CD4-positive, CD25-positive, alpha-beta regulatory T cell (primary cell): ENCODE measurements around the gene ENOX2. TPM values are rescaled to one million over a fixed set of nuclear protein-coding genes. Genes with fewer than 3 reads are reported as not detected.
"Not testable (repeated sequence)": the region's sequence is repeated elsewhere in the genome, so short reads cannot be mapped to it uniquely, and the experiment has no call there.

Source experiments
- ATAC-seq, 2 donors: fragments of 150-1000 bp; cut with Tn5 transposase; one replicate each; pipeline ENCODE4 v1.10.0; 2021; ENCODE audit warnings: low read depth in 2 of 2, moderate number of reproducible peaks in 2 of 2, moderate library complexity in 1 of 2
- DNase-seq, 3 donors: peaks; one replicate each; pipeline versions ENCODE4 v3.0.0 to v3.0.0-alpha.2; 2012 to 2022; ENCODE audit warnings: mixed read lengths in 1 of 3
- H3K27ac ChIP-seq: one replicate; pipeline ENCODE4 v1.7.0; 2013; ENCODE audit warnings: mild to moderate bottlenecking, low read length; ENCODE audit not compliant: insufficient read depth, poor library complexity, severe bottlenecking
- H3K27me3 ChIP-seq: one replicate; pipeline ENCODE4 v1.7.0; 2013; ENCODE audit warnings: low read length; ENCODE audit not compliant: control insufficient read depth, insufficient read depth
- H3K36me3 ChIP-seq: one replicate; pipeline ENCODE4 v1.7.0; 2013; ENCODE audit warnings: mild to moderate bottlenecking, low read length, moderate library complexity; ENCODE audit not compliant: control insufficient read depth, insufficient read depth
- H3K4me1 ChIP-seq: 2 replicates; pipeline ENCODE4 v1.7.0; 2013; ENCODE audit warnings: mild to moderate bottlenecking, low read length; ENCODE audit not compliant: insufficient read depth, control insufficient read depth, poor library complexity, severe bottlenecking
- H3K4me3 ChIP-seq: one replicate; pipeline ENCODE4 v1.7.0; 2013; ENCODE audit warnings: low read depth, mild to moderate bottlenecking, low read length, moderate library complexity
- H3K9me3 ChIP-seq, 2 experiments: 1 replicate in 1 of 2; 2 replicates in 1 of 2; pipeline ENCODE4 v1.7.0; 2013; ENCODE audit warnings: low read length in 2 of 2, mild to moderate bottlenecking in 1 of 2, moderate library complexity in 1 of 2; ENCODE audit not compliant: control insufficient read depth in 2 of 2
- H3K27ac Mint-ChIP-seq, 3 donors: one replicate each; pipeline ENCODE4 v1.8.0; 2020 to 2022; ENCODE audit warnings: mild to moderate bottlenecking in 3 of 3, mixed read lengths in 3 of 3, moderate library complexity in 2 of 3
- H3K27me3 Mint-ChIP-seq: one replicate; pipeline ENCODE4 v1.8.0; 2022; ENCODE audit warnings: mild to moderate bottlenecking, mixed read lengths
- H3K36me3 Mint-ChIP-seq: one replicate; pipeline ENCODE4 v1.8.0; 2020; ENCODE audit warnings: mixed read lengths
- H3K4me1 Mint-ChIP-seq, 4 donors: one replicate each; pipeline ENCODE4 v1.8.0; 2020 to 2022; ENCODE audit warnings: mixed read lengths in 4 of 4, mild to moderate bottlenecking in 1 of 4
- H3K4me3 Mint-ChIP-seq, 4 donors: one replicate each; pipeline ENCODE4 v1.8.0; 2020 to 2022; ENCODE audit warnings: mild to moderate bottlenecking in 4 of 4, mixed read lengths in 4 of 4, moderate library complexity in 3 of 4
- H3K9me3 Mint-ChIP-seq, 7 donors: one replicate each; pipeline ENCODE4 v1.8.0; 2020 to 2022; ENCODE audit warnings: mixed read lengths in 7 of 7, mild to moderate bottlenecking in 3 of 7, moderate library complexity in 2 of 7
- polyA plus RNA-seq, 4 donors: library from polyadenylated mRNA; unstranded; fragments of 300-500 nt; fragmentation: Illumina TruSeq; gene quantifications; one replicate each; pipeline ENCODE4 v1.2.3, GENCODE V29; 2021
- total RNA-seq: library from RNA; stranded (reverse); gene quantifications from one replicate; pipeline ENCODE4 v1.2.3, GENCODE V29; 2022

The ENOX2 gene
- total and polyA plus RNA-seq, 5 donors from 2014 or later: 10.6 to 23.3 (median 20.0) TPM

GRCh38 chrX:130791870-130792269 lies 111.1 kb downstream of the ENOX2 start:
- not testable (repeated sequence) for H3K4me1 ChIP-seq, DNase-seq, H3K27ac ChIP-seq, H3K9me3 ChIP-seq, H3K4me1 Mint-ChIP-seq, H3K27me3 Mint-ChIP-seq, H3K9me3 Mint-ChIP-seq, H3K4me3 Mint-ChIP-seq, ATAC-seq, H3K27ac Mint-ChIP-seq, H3K27me3 ChIP-seq, H3K36me3 ChIP-seq, H3K4me3 ChIP-seq
- peaks cover 12% of the 10 kb centered on the region for H3K36me3 Mint-ChIP-seq

GRCh38 chrX:130789793-130790192 lies 113.2 kb downstream of the ENOX2 start:
- Histone ChIP-seq H3K9me3 (no peaks in the 10 kb centered on the region), H3K4me3 (no peak overlapping the region), H3K36me3 (no peaks in the 10 kb centered on the region), H3K27me3 (no peaks in the 10 kb centered on the region), H3K27ac (no peak overlapping the region), H3K4me1 (no peaks in the 10 kb centered on the region)
- H3K27me3 Mint-ChIP-seq: no peaks in the 10 kb centered on the region
- ATAC-seq (no peak), DNase-seq (no peak)
- H3K36me3 Mint-ChIP-seq: peaks cover 12% of the 10 kb centered on the region
- H3K4me1 Mint-ChIP-seq: peaks cover 0 to 2% (median 0%) of the 10 kb centered on the region in 4 donors
- no peak overlapping the region for H3K27ac Mint-ChIP-seq
- H3K9me3 Mint-ChIP-seq: peaks cover 0 to 4% (median 0%) of the 10 kb centered on the region in 7 donors
- H3K4me3 Mint-ChIP-seq: no peak overlapping the region

- ATAC-seq: no peak
- Mint-ChIP-seq H3K27me3 (no peaks in the 10 kb centered on the region), H3K27ac (no peak overlapping the region), H3K9me3 (peaks cover 0 to 4% (median 0%) of the 10 kb centered on the region in 7 donors), H3K36me3 (peaks cover 12% of the 10 kb centered on the region), H3K4me1 (peaks cover 0 to 2% (median 0%) of the 10 kb centered on the region in 4 donors), H3K4me3 (no peak overlapping the region)
- no peaks in the 10 kb centered on the region for H3K9me3 ChIP-seq
- no peak for DNase-seq
- no peaks in the 10 kb centered on the region for H3K27me3 ChIP-seq
- H3K4me1 ChIP-seq: no peaks in the 10 kb centered on the region
- no peak overlapping the region for H3K27ac ChIP-seq
- H3K4me3 ChIP-seq: no peak overlapping the region
- H3K36me3 ChIP-seq: no peaks in the 10 kb centered on the region
Observed at GRCh38 chrX:130788786-130789581, 114.0 kb downstream of the ENOX2 start.

GRCh38 chrX:130786030-130786429 lies 117.0 kb downstream of the ENOX2 start:
- no peaks in the 10 kb centered on the region for H3K36me3 ChIP-seq
- peaks cover 3% of the 10 kb centered on the region for H3K36me3 Mint-ChIP-seq
- ATAC-seq: no peak

DNA sequence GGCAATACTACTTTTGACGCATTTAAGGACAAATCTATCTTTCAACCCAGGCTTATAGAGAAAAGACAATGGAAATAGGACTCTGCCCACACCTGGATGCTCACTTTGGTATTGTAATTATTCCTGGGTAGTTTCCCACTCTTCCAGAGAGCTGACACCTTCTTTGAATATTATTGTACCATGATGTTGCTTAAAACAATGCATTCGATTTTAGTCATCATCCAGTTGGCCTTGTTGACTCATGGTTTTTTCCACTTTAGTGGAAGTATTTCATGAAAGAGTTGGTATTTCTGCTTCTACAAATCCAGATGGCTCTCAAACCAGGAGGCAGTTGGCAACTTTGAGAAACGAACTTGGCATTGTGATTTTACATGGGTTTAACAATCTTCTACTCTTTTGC lies 124.2 kb downstream of the ENOX2 start:
- Mint-ChIP-seq H3K27me3 (no peaks in the 10 kb centered on the region), H3K4me1 (peaks cover 0 to 4% (median 2%) of the 10 kb centered on the region in 4 donors), H3K27ac (no peak overlapping the region), H3K36me3 (peaks cover 6% of the 10 kb centered on the region), H3K9me3 (no peaks in the 10 kb centered on the region), H3K4me3 (no peak overlapping the region)
- DNase-seq (no peak), ATAC-seq (no peak)
- Histone ChIP-seq H3K36me3 (no peaks in the 10 kb centered on the region), H3K9me3 (no peaks in the 10 kb centered on the region), H3K4me3 (no peak overlapping the region), H3K27ac (no peak overlapping the region), H3K4me1 (no peaks in the 10 kb centered on the region), H3K27me3 (no peaks in the 10 kb centered on the region)

More at GRCh38 chrX:130786030-130786429, 117.0 kb downstream of the ENOX2 start:
- Mint-ChIP-seq H3K27me3 (no peaks in the 10 kb centered on the region), H3K27ac (no peak overlapping the region), H3K4me1 (peaks cover 0 to 2% (median 0%) of the 10 kb centered on the region in 4 donors), H3K9me3 (no peaks in the 10 kb centered on the region), H3K4me3 (no peak overlapping the region)
- Histone ChIP-seq H3K9me3 (no peaks in the 10 kb centered on the region), H3K4me1 (no peaks in the 10 kb centered on the region), H3K27me3 (no peaks in the 10 kb centered on the region), H3K27ac (no peak overlapping the region), H3K4me3 (no peak overlapping the region)
- no peak for DNase-seq

- Mint-ChIP-seq H3K4me3 (no peak overlapping the region), H3K27ac (no peak overlapping the region), H3K4me1 (peaks cover 0 to 6% (median 2%) of the 10 kb centered on the region in 4 donors), H3K36me3 (peaks cover 9% of the 10 kb centered on the region), H3K27me3 (no peaks in the 10 kb centered on the region), H3K9me3 (no peaks in the 10 kb centered on the region)
- Histone ChIP-seq H3K4me1 (no peaks in the 10 kb centered on the region), H3K27me3 (no peaks in the 10 kb centered on the region), H3K9me3 (no peaks in the 10 kb centered on the region), H3K36me3 (no peaks in the 10 kb centered on the region), H3K4me3 (no peak overlapping the region), H3K27ac (no peak overlapping the region)
- DNase-seq: no peak
- no peak for ATAC-seq
Observed at GRCh38 chrX:130775849-130776248, 127.2 kb downstream of the ENOX2 start.

GRCh38 chrX:130772776-130773143 lies 130.2 kb downstream of the ENOX2 start:
- Mint-ChIP-seq H3K36me3 (peaks cover 10% of the 10 kb centered on the region), H3K27ac (peak overlapping the region in 1 of 3 donors; percentile 75), H3K9me3 (no peaks in the 10 kb centered on the region), H3K4me3 (no peak overlapping the region), H3K4me1 (peaks cover 0 to 2% (median under 1%) of the 10 kb centered on the region in 4 donors), H3K27me3 (no peaks in the 10 kb centered on the region)
- no peaks in the 10 kb centered on the region for H3K27me3 ChIP-seq
- no peak for DNase-seq
- ATAC-seq: no peak
- H3K4me1 ChIP-seq: no peaks in the 10 kb centered on the region
- no peak overlapping the region for H3K4me3 ChIP-seq
- H3K9me3 ChIP-seq: no peaks in the 10 kb centered on the region
- H3K27ac ChIP-seq: no peak overlapping the region
- H3K36me3 ChIP-seq: no peaks in the 10 kb centered on the region
